DND-41 (cell line): ENCODE measurements around the gene SAPCD2.

Source experiments
- ATAC-seq: fragments of 200-7000 bp; cut with Tn5 transposase; 3 replicates; pipeline ENCODE4 v1.9.1; 2021; ENCODE audit warnings: low read depth; ENCODE audit not compliant: insufficient read depth
- DNase-seq: peaks from one replicate; pipeline ENCODE4 v3.0.0-alpha.2; 2020
- H2AFZ ChIP-seq: 2 replicates; pipeline ENCODE4 v1.6.0; 2012; ENCODE audit warnings: low read depth, low read length
- H3K27ac ChIP-seq: 2 replicates; pipeline ENCODE4 v1.5.1; 2012; ENCODE audit warnings: low read length, inconsistent platforms
- H3K27me3 ChIP-seq: fragments of 200-600 bp; sonication (generic); 2 replicates; pipeline ENCODE4 v1.6.0; 2012; ENCODE audit warnings: low read length, mild to moderate bottlenecking, inconsistent platforms; ENCODE audit not compliant: insufficient read depth, poor library complexity
- H3K36me3 ChIP-seq: 2 replicates; pipeline ENCODE4 v1.5.1; 2012; ENCODE audit warnings: low read length, inconsistent platforms; ENCODE audit not compliant: insufficient read depth
- H3K4me1 ChIP-seq: 2 replicates; pipeline ENCODE4 v1.5.1; 2012; ENCODE audit warnings: mild to moderate bottlenecking, low read length; ENCODE audit not compliant: insufficient read depth
- H3K4me2 ChIP-seq: 2 replicates; pipeline ENCODE4 v1.6.0; 2012; ENCODE audit warnings: mild to moderate bottlenecking, moderate library complexity, low read length, inconsistent platforms; ENCODE audit not compliant: insufficient read depth
- H3K4me3 ChIP-seq, 2 experiments: fragments of 200-600 bp in 1 of 2; shearing (Covaris generic) in 1 of 2; 2 replicates each; pipeline ENCODE4 v1.5.1; 2012 to 2016; ENCODE audit warnings: inconsistent platforms in 2 of 2, low read length in 2 of 2, mild to moderate bottlenecking in 2 of 2, low read depth in 1 of 2, moderate library complexity in 1 of 2
- H3K79me2 ChIP-seq: 2 replicates; pipeline ENCODE4 v1.6.0; 2012; ENCODE audit warnings: low read length, inconsistent platforms; ENCODE audit not compliant: insufficient read depth
- H3K9ac ChIP-seq: 2 replicates; pipeline ENCODE4 v1.6.0; 2012; ENCODE audit warnings: low read depth, mild to moderate bottlenecking, inconsistent platforms, low read length, moderate library complexity
- H3K9me3 ChIP-seq: 2 replicates; pipeline ENCODE4 v1.5.1; 2012; ENCODE audit warnings: low read length, moderate library complexity, mild to moderate bottlenecking, inconsistent platforms; ENCODE audit not compliant: insufficient read depth, severe bottlenecking
- H4K20me1 ChIP-seq: 2 replicates; pipeline ENCODE4 v1.6.0; 2012; ENCODE audit warnings: low read length; ENCODE audit not compliant: insufficient read depth
- EZH2 ChIP-seq: IDR thresholded peaks from 3 replicates; pipeline ENCODE4 v1.6.1; 2012; ENCODE audit warnings: borderline replicate concordance, low read depth, mild to moderate bottlenecking, moderate library complexity, low read length, inconsistent platforms; ENCODE audit not compliant: severe bottlenecking
- TF ChIP-seq, protein P1 (sequence below): IDR thresholded peaks from 2 replicates; pipeline ENCODE4 v1.5.1; 2012; ENCODE audit warnings: borderline replicate concordance, low read length, moderate library complexity, mild to moderate bottlenecking; ENCODE audit not compliant: poor library complexity, severe bottlenecking; ENCODE audit errors: extremely low read depth

The SAPCD2 gene

DNA sequence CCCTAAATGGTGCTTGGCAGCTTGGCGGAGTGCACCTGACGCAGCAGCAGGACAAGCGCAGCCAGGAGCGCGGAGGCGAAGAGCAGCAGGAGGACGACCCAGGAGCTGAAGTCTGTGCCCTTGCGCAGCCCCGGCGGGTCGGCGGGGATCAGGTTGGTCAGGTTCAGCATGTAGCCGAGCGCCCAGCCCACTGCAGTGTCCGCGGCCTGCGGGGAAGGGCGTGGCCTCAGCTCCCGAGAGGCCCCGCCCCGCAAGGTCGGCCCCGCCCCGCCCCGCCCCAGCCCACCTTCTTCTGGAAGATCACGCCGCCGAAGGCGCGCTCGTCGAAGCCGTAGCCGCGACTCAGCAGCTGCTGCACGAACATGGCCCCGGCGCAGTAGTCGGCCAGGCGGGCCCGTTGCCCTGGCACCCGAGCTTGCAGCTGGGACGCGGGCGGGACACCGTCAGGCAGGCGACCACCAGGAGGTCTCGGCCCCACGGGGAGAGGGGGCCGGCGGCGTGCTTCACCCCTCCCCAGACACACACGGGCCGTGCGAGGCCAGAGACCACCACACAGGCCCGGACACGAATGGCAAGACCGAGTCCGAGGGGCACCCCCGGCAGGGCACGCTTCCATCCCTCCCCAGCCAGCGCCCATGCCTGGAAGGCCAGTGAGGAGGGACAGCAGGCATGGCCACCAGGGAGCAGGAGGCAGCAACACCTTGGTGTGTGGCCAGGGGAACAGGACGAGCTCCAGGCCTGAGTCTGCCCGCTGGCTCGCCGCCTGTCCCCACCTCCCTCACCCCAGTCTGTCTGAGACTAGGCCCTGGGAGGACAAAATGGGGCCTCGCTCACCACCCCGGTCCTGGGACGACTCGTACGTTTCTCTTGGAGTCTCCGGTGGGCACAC, 21.5 kb downstream of the SAPCD2 start:
- Histone ChIP-seq H3K27ac (no peak overlapping the region), H3K27me3 (peaks cover 37% of the 10 kb centered on the region), H3K4me1 (no peaks in the 10 kb centered on the region), H3K9ac (no peak overlapping the region), H3K9me3 (no peaks in the 10 kb centered on the region), H3K36me3 (no peaks in the 10 kb centered on the region), H3K79me2 (no peaks in the 10 kb centered on the region), H4K20me1 (peaks cover 25% of the 10 kb centered on the region), H3K4me2 (no peak overlapping the region), H2AFZ (no peak overlapping the region), H3K4me3 (no peak overlapping the region)
- no peak for ATAC-seq
- TF ChIP-seq, protein P1, sequence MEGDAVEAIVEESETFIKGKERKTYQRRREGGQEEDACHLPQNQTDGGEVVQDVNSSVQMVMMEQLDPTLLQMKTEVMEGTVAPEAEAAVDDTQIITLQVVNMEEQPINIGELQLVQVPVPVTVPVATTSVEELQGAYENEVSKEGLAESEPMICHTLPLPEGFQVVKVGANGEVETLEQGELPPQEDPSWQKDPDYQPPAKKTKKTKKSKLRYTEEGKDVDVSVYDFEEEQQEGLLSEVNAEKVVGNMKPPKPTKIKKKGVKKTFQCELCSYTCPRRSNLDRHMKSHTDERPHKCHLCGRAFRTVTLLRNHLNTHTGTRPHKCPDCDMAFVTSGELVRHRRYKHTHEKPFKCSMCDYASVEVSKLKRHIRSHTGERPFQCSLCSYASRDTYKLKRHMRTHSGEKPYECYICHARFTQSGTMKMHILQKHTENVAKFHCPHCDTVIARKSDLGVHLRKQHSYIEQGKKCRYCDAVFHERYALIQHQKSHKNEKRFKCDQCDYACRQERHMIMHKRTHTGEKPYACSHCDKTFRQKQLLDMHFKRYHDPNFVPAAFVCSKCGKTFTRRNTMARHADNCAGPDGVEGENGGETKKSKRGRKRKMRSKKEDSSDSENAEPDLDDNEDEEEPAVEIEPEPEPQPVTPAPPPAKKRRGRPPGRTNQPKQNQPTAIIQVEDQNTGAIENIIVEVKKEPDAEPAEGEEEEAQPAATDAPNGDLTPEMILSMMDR: no peak
- no peak for TF ChIP-seq EZH2
- DNase-seq: no peak

DNA sequence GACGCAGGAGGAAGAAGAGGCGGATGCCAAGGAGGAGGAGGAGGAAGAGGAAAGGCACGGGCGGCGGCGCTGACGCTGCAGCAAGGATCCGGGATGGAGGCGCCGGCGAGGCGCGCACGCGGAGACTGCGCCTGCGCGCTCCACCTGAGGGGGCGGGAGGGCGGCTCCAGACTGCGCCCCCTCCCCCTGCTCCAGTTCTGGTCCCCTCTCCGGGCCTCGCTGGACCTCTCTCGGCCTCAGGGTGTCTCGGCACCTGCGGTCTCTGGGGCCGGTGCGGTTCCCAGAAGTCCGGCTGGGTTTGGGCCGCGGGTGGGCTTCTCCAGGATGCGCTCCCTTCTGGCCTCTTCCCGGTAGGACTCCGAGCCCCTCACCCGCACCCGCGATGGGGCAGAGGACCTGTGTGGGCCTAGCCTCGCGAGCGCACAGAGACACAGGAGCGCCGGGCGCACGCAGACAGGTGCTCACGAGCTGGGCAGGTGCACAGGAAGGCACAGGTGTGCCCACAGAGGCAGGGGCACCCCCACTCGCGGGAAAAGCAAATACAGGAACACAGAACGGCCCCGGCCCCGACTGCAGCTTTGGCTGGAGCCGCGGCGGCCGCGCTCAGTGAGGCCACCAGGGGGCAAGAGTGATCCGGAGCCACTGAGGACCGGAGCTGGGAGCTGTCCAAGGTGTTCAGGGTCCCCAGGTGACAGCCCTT, 24.1 kb downstream of the SAPCD2 start, which contains the start of gene NPDC1:
Gene NPDC1 (minus strand): TSS at position 90 of the 700 bp plus-strand sequence. CDS start 188 bp downstream, outside the sequence.
- no peaks in the 10 kb centered on the region for H3K36me3 ChIP-seq
- H3K4me2 ChIP-seq: no peak within 1 kb of the TSS
- no peaks in the 10 kb centered on the region for H3K79me2 ChIP-seq
- H3K4me1 ChIP-seq: no peaks in the 10 kb centered on the region
- H3K9ac ChIP-seq: no peak within 1 kb of the TSS
- ATAC-seq (peak; percentile 92), DNase-seq (peak; percentile 78)
- H4K20me1 ChIP-seq: peaks cover 30% of the 10 kb centered on the region
- TF ChIP-seq, protein P1: peak; percentile 80
- TF ChIP-seq EZH2: peak; percentile 84
- no peaks in the 10 kb centered on the region for H3K9me3 ChIP-seq
- no peak within 1 kb of the TSS for H2AFZ ChIP-seq
- H3K27me3 ChIP-seq: peaks cover 41% of the 10 kb centered on the region
- no peak within 1 kb of the TSS for H3K27ac ChIP-seq
- H3K4me3 ChIP-seq: no peak within 1 kb of the TSS

- DNase-seq: no peak
- no peak overlapping the region for H3K9ac ChIP-seq
Observed at GRCh38 chr9:137045294-137046087, 24.9 kb downstream of the SAPCD2 start.

More at GRCh38 chr9:137045294-137046087, 24.9 kb downstream of the SAPCD2 start:
- Histone ChIP-seq H3K9me3 (no peaks in the 10 kb centered on the region), H3K36me3 (no peaks in the 10 kb centered on the region), H2AFZ (no peak overlapping the region), H3K4me1 (no peaks in the 10 kb centered on the region), H3K79me2 (no peaks in the 10 kb centered on the region), H4K20me1 (peaks cover 30% of the 10 kb centered on the region), H3K27ac (no peak overlapping the region), H3K4me3 (no peak overlapping the region), H3K4me2 (no peak overlapping the region), H3K27me3 (peaks cover 41% of the 10 kb centered on the region)
- TF ChIP-seq, protein P1: no peak
- peak; percentile 58 for TF ChIP-seq EZH2
- ATAC-seq: no peak
